ENCODE measurements around the gene HS3ST2.
"Not testable (repeated sequence)": the region's sequence is repeated elsewhere in the genome, so short reads cannot be mapped to it uniquely, and the experiment has no call there.

HS3ST2 gene

GRCh38 chr16:22814711-22815105 lies 746 bp downstream of the HS3ST2 start:
- DNase-seq, result no peak

GRCh38 chr16:22815863-22816262 lies 1.9 kb downstream of the HS3ST2 start:
- DNase-seq, result no peak

- no peak for DNase-seq
Observed at GRCh38 chr16:22816475-22816874, 2.5 kb downstream of the HS3ST2 start.

GRCh38 chr16:22818736-22819135 lies 4.8 kb downstream of the HS3ST2 start:
- DNase-seq, result not testable (repeated sequence)

- DNase-seq, result no peak
Observed at GRCh38 chr16:22838681-22839080, 24.7 kb downstream of the HS3ST2 start.

GRCh38 chr16:22842031-22842430 lies 28.1 kb downstream of the HS3ST2 start:
- DNase-seq, result not testable (repeated sequence)

GRCh38 chr16:22843122-22843521 lies 29.2 kb downstream of the HS3ST2 start:
- no peak for DNase-seq

GRCh38 chr16:22843856-22844255 lies 29.9 kb downstream of the HS3ST2 start:
- DNase-seq, result no peak

- DNase-seq, result no peak
Observed at GRCh38 chr16:22844416-22844815, 30.5 kb downstream of the HS3ST2 start.

GRCh38 chr16:22847100-22847499 lies 33.1 kb downstream of the HS3ST2 start:
- DNase-seq, result no peak

GRCh38 chr16:22847690-22848089 lies 33.7 kb downstream of the HS3ST2 start:
- DNase-seq, result no peak

GRCh38 chr16:22848451-22848850 lies 34.5 kb downstream of the HS3ST2 start:
- DNase-seq, result no peak

- DNase-seq, result no peak
Observed at GRCh38 chr16:22849517-22849916, 35.6 kb downstream of the HS3ST2 start.

- DNase-seq, result no peak
Observed at GRCh38 chr16:22855231-22855630, 41.3 kb downstream of the HS3ST2 start.

GRCh38 chr16:22857296-22858025 lies 43.5 kb downstream of the HS3ST2 start:
- DNase-seq, result no peak

GRCh38 chr16:22859925-22860324 lies 46.0 kb downstream of the HS3ST2 start:
- no peak for DNase-seq

- no peak for DNase-seq
Observed at GRCh38 chr16:22861580-22861979, 47.6 kb downstream of the HS3ST2 start.

GRCh38 chr16:22862046-22862445 lies 48.1 kb downstream of the HS3ST2 start:
- DNase-seq, result no peak

- DNase-seq, result no peak
Observed at GRCh38 chr16:22864375-22864774, 50.4 kb downstream of the HS3ST2 start.

GRCh38 chr16:22868593-22869224 lies 54.7 kb downstream of the HS3ST2 start:
- DNase-seq, result no peak

GRCh38 chr16:22871861-22872260 lies 57.9 kb downstream of the HS3ST2 start:
- DNase-seq, result no peak

GRCh38 chr16:22874394-22874793 lies 60.4 kb downstream of the HS3ST2 start:
- DNase-seq, result no peak

GRCh38 chr16:22878955-22879354 lies 65.0 kb downstream of the HS3ST2 start:
- no peak for DNase-seq

- no peak for DNase-seq
Observed at GRCh38 chr16:22879466-22879865, 65.5 kb downstream of the HS3ST2 start.

GRCh38 chr16:22882981-22883380 lies 69.0 kb downstream of the HS3ST2 start:
- DNase-seq, result no peak

All from NCI-H748 treated with DMSO at 0.1 percent for 48 hours (cell line).